HG03139 (cell line): ENCODE data around the gene GNPAT.

Experiments
- ATAC-seq: cut with Tn5 transposase; IDR thresholded peaks from one replicate; pipeline ENCODE4 v1.9.1; 2021; ENCODE audit not compliant: unreplicated experiment

GNPAT gene

DNA sequence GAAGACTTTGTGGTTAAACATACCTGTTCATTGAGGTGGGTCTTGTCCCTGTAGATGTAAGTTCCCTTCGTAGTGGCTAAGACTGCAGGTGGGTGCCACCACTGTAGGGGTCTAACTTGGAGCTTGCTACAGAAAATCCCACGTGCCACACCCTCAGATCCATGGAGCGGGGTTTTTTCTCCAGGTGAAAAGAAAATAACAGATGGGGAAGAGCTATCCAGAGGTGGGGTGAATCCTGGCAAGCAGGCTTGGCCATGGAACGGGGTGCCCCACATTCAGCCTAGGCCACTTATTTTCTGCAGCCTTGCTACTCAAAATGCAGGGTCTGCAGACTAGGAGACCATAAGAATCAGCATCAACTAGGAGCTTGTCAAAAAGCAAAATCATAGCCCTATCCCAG lies 72.6 kb downstream of the GNPAT start:
- no peak for ATAC-seq

DNA sequence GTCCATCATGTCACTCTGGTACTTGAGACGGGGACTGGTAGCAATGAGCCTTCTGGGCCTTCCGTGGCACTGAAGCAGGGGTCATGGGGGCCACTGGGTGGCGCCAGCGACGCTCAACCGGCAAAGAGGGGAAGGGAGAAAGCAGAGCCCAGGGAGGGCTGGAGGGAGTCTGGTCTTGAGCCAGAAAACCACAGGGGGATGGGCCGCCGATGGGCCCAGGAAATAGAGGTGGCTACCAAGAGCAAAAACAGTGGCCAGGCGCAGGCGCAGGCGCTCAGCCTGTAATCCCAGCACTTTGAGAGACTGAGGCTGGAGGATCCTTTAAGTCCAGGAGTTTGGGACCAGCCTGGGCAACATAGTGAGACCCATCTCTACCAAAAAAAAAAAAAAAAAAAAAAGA lies 74.9 kb downstream of the GNPAT start:
- ATAC-seq, result peak; percentile 67

DNA sequence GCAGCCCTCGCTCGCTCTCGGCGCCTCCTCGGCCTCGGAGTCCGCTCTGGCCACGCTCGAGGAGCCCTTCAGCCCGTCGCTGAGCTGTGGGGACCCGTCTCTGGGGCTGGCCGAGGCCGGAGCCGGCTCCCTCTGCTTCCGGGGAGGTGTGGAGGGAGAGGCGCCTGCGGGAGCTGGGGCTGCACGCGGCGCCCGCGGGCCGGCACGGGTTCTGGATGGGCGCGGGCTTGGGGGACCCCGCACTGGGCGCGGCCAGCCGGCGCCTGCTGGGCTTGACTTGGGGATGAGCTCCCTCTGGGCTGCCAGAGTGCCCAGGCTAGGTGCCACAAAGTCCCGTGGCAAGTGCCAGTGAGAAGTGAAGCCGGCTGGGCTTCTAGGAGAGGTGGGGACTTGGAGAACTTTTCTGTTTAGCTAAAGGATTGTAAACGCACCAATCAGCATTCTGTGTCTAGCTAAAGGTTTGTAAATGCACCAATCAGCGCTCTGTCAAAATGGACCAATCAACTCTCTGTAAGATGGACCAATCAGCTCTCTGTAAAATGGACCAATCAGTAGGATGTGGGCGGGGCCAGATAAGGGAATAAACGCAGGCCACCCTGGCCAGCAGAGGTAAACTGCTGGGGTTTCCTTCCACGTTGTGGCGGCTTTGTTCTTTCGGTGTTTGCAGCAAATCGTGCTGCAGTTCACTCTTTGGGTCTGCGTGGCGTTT lies 76.4 kb downstream of the GNPAT start:
- no peak for ATAC-seq

DNA sequence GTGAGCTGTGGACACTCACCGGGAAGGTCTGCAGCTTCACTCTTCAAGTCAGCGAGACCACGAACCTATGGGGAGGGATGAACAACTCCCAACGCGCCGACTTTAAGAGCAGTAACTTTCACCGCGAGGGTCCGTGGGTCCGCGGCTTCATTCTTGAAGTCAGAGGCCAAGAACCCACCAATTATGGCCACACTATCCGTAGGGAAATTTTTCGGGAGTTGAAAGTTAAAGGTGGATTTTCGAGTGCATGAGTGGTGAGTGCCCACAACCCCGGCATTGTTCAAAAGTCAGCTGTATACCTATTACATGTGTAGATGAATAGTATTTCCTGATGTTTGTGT lies 77.0 kb downstream of the GNPAT start:
- no peak for ATAC-seq

DNA sequence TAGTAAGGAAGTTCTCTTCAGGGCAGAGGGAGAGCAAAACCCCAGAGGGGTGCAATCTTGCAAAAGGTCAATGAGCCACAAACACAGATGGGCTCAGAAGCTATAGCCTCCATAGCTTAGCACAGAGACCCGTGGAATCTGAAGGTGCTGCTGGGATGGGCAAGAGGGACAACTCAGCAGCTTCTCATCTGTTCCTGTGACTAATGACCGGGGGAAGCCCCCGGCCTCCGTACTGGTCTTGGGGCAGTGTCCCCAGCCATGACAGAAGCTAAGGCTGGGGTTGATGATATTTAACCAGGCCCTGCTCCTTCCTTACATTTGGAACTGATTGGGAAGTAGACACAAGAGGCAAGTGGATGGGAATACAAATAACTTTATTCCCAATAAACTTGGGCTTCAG lies 77.6 kb downstream of the GNPAT start:
- no peak for ATAC-seq

DNA sequence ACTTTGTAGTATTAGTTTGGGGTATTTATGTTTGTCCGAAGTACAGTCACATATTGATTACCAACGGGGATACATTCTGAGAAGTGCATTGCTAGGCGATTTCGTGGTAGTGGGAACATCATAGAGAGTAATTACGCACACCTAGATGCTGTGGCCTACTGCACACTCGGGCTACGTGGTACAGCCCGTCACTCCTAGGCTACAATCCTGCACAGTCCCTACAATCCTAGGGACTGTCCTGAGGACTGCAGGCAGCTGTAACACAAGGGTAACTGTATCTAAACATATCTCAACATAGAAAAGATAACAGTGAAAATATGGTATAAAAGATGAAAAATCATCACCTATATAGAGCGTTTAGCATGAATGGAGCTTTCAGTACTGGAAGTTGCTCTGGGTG lies 78.1 kb downstream of the GNPAT start:
- no peak for ATAC-seq

DNA sequence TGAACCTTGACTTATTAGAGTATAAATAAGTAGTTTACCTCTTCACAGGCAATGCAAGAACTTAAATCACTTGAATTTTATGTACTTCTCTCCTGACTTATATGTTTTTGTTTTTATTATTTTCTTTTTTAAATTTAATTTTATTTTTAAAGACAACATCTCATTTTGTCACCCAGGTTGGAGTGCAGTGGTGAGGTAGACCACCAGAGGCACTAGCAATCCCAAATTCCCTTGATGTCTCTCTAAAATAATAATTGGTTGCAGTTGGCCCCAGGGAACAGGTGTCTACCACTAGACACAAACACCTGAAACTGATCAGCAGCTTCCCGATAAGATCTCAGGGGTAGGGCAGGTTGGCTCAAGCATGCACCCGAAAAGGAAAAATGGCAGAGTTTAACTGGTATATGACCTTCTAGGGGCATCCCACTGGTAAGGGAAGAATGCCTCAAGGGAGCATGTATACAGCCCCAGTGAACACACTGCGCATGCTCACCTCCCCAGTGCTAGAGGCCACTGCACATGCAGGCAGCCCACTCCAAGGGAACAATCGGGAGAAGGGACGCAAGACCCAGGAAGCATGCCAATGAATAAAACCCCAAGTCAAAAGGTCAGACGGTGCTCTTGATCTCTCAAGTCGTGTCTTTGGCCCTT lies 82.0 kb downstream of the GNPAT start:
- ATAC-seq, result no peak

DNA sequence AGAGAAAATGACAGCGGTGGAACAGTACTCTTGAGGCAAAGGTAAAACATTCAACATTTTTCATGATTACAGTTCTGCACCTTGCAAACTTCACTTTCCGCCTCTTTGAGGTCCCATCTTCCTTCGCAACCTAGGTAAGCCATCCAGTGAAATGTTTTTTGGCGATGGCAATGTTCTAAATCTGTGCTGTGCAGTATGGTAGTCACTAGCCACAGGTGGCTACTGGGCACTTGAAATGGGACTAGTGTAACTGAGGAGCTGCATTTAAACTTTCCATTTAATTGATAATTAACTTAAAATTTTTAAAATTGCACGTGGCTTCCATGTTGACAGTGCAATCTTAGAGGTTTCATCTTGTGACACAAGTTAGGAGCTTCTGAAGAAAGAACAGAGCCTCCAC lies 83.6 kb downstream of the GNPAT start:
- ATAC-seq, result no peak

DNA sequence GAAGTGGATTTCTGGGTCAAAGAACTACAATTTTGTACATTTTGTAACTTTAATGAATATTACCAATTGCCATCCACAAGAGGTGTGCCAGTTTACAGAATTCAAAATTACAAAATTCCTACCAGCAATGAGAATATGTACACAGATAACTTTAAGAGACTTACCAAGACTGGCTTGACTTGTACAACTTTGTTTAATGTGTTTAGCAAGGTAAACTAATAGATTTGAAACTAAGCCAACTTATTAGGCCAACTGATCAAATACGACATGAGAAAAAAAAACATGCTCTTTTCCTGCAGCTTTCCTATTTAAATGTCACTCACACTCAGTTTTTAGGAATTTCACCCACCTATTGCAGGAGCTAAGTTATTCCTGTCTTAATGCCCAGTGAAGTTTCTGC lies 85.2 kb downstream of the GNPAT start:
- no peak for ATAC-seq
